Stomach (tissue), 9 donors: ENCODE data around the gene BCAP29. TPM values are rescaled to one million over a fixed set of nuclear protein-coding genes. Genes with fewer than 3 reads are reported as not detected.

Source experiments
- DNase-seq, 2 donors: peaks; one replicate each; pipeline versions ENCODE4 v3.0.0 to v3.0.0-alpha.2; 2013 to 2019
- H3K27ac ChIP-seq, 5 donors: fragments of 200-600 bp in 4 of 5; sonication (generic) in 4 of 5; one replicate each; pipeline ENCODE4 v1.5.1; 2013 to 2019; ENCODE audit warnings: mild to moderate bottlenecking in 1 of 5, moderate library complexity in 1 of 5
- H3K27me3 ChIP-seq, 3 donors: fragments of 200-600 bp; sonication (generic); one replicate each; pipeline ENCODE4 v1.5.1; 2017 to 2019; ENCODE audit warnings: mixed run types in 1 of 3
- H3K36me3 ChIP-seq, 4 donors: fragments of 200-600 bp; sonication (generic); 1 replicate in 3 of 4; 2 replicates in 1 of 4; pipeline ENCODE4 v1.5.1; 2016 to 2019
- H3K4me1 ChIP-seq, 4 donors: fragments of 200-600 bp; sonication (generic); one replicate each; pipeline ENCODE4 v1.5.1; 2016 to 2019
- H3K4me3 ChIP-seq, 4 donors: fragments of 200-600 bp; sonication (generic) in 3 of 4; one replicate each; pipeline ENCODE4 v1.5.1; 2016 to 2019; ENCODE audit warnings: mild to moderate bottlenecking in 1 of 4
- H3K9me3 ChIP-seq, 4 donors: fragments of 200-600 bp; sonication (generic); one replicate each; pipeline ENCODE4 v1.5.1; 2016 to 2019
- CTCF ChIP-seq, 7 experiments: fragments of 450-650 bp in 4 of 7; fragments of 200-600 bp in 3 of 7; sonication (generic) in 3 of 7; IDR thresholded peaks; one replicate each; pipeline ENCODE4 v1.5.1; 2016 to 2019; ENCODE audit warnings: antibody characterized with exemption in 7 of 7, control low read depth in 2 of 7, mild to moderate bottlenecking in 1 of 7
- EP300 ChIP-seq: sonication (generic); formaldehyde crosslinking; IDR thresholded peaks from one replicate; pipeline ENCODE4 v1.6.1; 2017; ENCODE audit warnings: antibody characterized with exemption
- POLR2A ChIP-seq, 4 donors: fragments of 450-650 bp; IDR thresholded peaks; one replicate each; pipeline ENCODE4 v1.6.1; 2016; ENCODE audit warnings: antibody characterized with exemption in 4 of 4, control low read depth in 2 of 4, mild to moderate bottlenecking in 1 of 4, moderate library complexity in 1 of 4
- POLR2AphosphoS5 ChIP-seq, 3 donors: sonication (generic); formaldehyde crosslinking; IDR thresholded peaks; one replicate each; pipeline ENCODE4 v1.6.1; 2016; ENCODE audit warnings: antibody characterized with exemption in 3 of 3
- WGBS, 5 donors: extraction: QIAGEN DNeasy Blood & Tissue Kit in 3 of 5; methylation state at CpG; one replicate each; pipeline versions ENCODE4 v1.1.5 to v1.1.7; 2013 to 2018; 5-methylcytosine and 5-hydroxymethylcytosine counted together
- intact Hi-C: fragments of 100-400 bp; cut with DNase I; formaldehyde crosslinking; loops from one replicate; pipeline ENCODE4 v1.15.1; 2023; ENCODE audit warnings: low total_unique reads
- polyA plus RNA-seq, 3 donors: library from polyadenylated mRNA; stranded (reverse); fragments of 200-250 nt; gene quantifications; one replicate each; pipeline ENCODE4 v1.2.3, GENCODE V29; 2013
- total RNA-seq, 5 donors: library from RNA; depleted of rRNA; stranded (reverse); fragments of >200 nt; gene quantifications; one replicate each; pipeline versions ENCODE4 v1.1.0 to v1.2.3, GENCODE V29; 2014 to 2016
- donor health status: healthy with polysubstance abuse.
- donor health status: Bipolar disorder and iron deficiency.
- donor health status: healthy.

BCAP29 gene
- total and polyA plus RNA-seq, 8 donors: 26.1 to 73.1 (median 44.8) TPM

- intact Hi-C loops: no loop called here
- H3K27me3 ChIP-seq: no peaks in the 10 kb centered on the region
- TF ChIP-seq EP300 (no peak), POLR2AphosphoS5 (IDR thresholded peaks at IDR 0.05) (no peak), POLR2A (IDR thresholded peaks at IDR 0.05) (no peak), CTCF (IDR thresholded peaks at IDR 0.05) (no peak)
- H3K4me3 ChIP-seq: no peak overlapping the region
- H3K27ac ChIP-seq: no peak overlapping the region
- DNase-seq: no peak
- H3K4me1 ChIP-seq: peaks cover 6 to 35% (median 12%) of the 10 kb centered on the region in 4 donors
- 93 to 98% (median 96%) methylated on average over 3 of the region's 3 CpGs for WGBS, 5 donors
- H3K36me3 ChIP-seq: peaks cover 0 to 56% (median 51%) of the 10 kb centered on the region in 4 donors
- no peaks in the 10 kb centered on the region for H3K9me3 ChIP-seq
These were observed 24.2 kb upstream of the BCAP29 start for GRCh38 chr7:107555893-107556292.

- WGBS, 5 donors: 56 to 64% (median 59%) methylated on average over 2 of the region's 2 CpGs
- Histone ChIP-seq H3K36me3 (peaks cover 0 to 30% (median 26%) of the 10 kb centered on the region in 4 donors), H3K9me3 (no peaks in the 10 kb centered on the region), H3K4me3 (no peak overlapping the region), H3K27ac (peak overlapping the region in 3 of 5 donors; percentile 19 to 25 (median 25)), H3K4me1 (peaks cover 27 to 47% (median 42%) of the 10 kb centered on the region in 4 donors), H3K27me3 (no peaks in the 10 kb centered on the region)
- TF ChIP-seq POLR2AphosphoS5 (IDR thresholded peaks at IDR 0.05) (no peak), CTCF (IDR thresholded peaks at IDR 0.05) (no peak), EP300 (no peak), POLR2A (IDR thresholded peaks at IDR 0.05) (no peak)
- intact Hi-C loops: no loop called here
- no peak for DNase-seq
These were observed 20.2 kb upstream of the BCAP29 start for GRCh38 chr7:107559864-107560263.

GRCh38 chr7:107560898-107561516 lies 19.0 kb upstream of the BCAP29 start:
- Histone ChIP-seq H3K4me3 (no peak overlapping the region), H3K9me3 (no peaks in the 10 kb centered on the region), H3K4me1 (peaks cover 28 to 56% (median 48%) of the 10 kb centered on the region in 4 donors), H3K27me3 (no peaks in the 10 kb centered on the region), H3K27ac (peak overlapping the region in 2 of 5 donors; percentile 4 to 25), H3K36me3 (peaks cover 0 to 19% (median 15%) of the 10 kb centered on the region in 4 donors)
- WGBS, 5 donors: 75 to 87% (median 80%) methylated on average over 6 of the region's 6 CpGs
- TF ChIP-seq EP300 (no peak), CTCF (IDR thresholded peaks at IDR 0.05) (no peak), POLR2AphosphoS5 (IDR thresholded peaks at IDR 0.05) (no peak), POLR2A (IDR thresholded peaks at IDR 0.05) (no peak)
- DNase-seq: no peak
- intact Hi-C loops: no loop called here

GRCh38 chr7:107563081-107563774 lies 16.8 kb upstream of the BCAP29 start:
- intact Hi-C loops: no loop called here
- Histone ChIP-seq H3K27me3 (no peaks in the 10 kb centered on the region), H3K36me3 (no peaks in the 10 kb centered on the region), H3K27ac (peak overlapping the region; percentile 91 to 98 (median 96)), H3K4me1 (peaks cover 28 to 56% (median 48%) of the 10 kb centered on the region in 4 donors), H3K9me3 (no peaks in the 10 kb centered on the region), H3K4me3 (peak overlapping the region; percentile 65 to 96 (median 82))
- DNase-seq: peak in 1 of 2 donors; percentile 62
- 1 to 3% (median 3%) methylated on average over 17 to 21 of the region's 21 CpGs for WGBS, 5 donors
- TF ChIP-seq EP300 (no peak), POLR2A (IDR thresholded peaks at IDR 0.05) (no peak), CTCF (IDR thresholded peaks at IDR 0.05) (no peak), POLR2AphosphoS5 (IDR thresholded peaks at IDR 0.05) (no peak)
